ENCODE results near the gene EEF1A1.
"Not testable (repeated sequence)": the region's sequence is repeated elsewhere in the genome, so short reads cannot be mapped to it uniquely, and the experiment has no call there.

EEF1A1 gene

GRCh38 chr6:73520688-73521350, at the start of gene EEF1A1:
Gene EEF1A1, minus strand, starts transcription at chr6:73521032. Its CDS starts 1,006 bp downstream, at chr6:73520026.
- DNase-seq (ENCODE audit: low read depth in 2 of 2) = peak; percentile 100

GRCh38 chr6:73569121-73569520, 48.3 kb upstream of the EEF1A1 start:
- no peak for DNase-seq (ENCODE audit: low read depth in 2 of 2)

- no peak for DNase-seq (ENCODE audit: low read depth in 2 of 2)
Observed at GRCh38 chr6:73566954-73567591, 46.2 kb upstream of the EEF1A1 start.

- DNase-seq (ENCODE audit: low read depth in 2 of 2) = not testable (repeated sequence)
Observed at GRCh38 chr6:73566486-73566871, 45.6 kb upstream of the EEF1A1 start.

GRCh38 chr6:73565767-73566485, 45.1 kb upstream of the EEF1A1 start:
- DNase-seq (ENCODE audit: low read depth in 2 of 2) = peak in 1 of 2 experiments; percentile 31

- no peak for DNase-seq (ENCODE audit: low read depth in 2 of 2)
Observed at GRCh38 chr6:73564578-73565345, 43.9 kb upstream of the EEF1A1 start.

GRCh38 chr6:73562558-73562957, 41.7 kb upstream of the EEF1A1 start:
- DNase-seq (ENCODE audit: low read depth in 2 of 2) = no peak

- DNase-seq (ENCODE audit: low read depth in 2 of 2) = no peak
Observed at GRCh38 chr6:73560853-73561407, 40.1 kb upstream of the EEF1A1 start.

- no peak for DNase-seq (ENCODE audit: low read depth in 2 of 2)
Observed at GRCh38 chr6:73560182-73560732, 39.4 kb upstream of the EEF1A1 start.

- not testable (repeated sequence) for DNase-seq (ENCODE audit: low read depth in 2 of 2)
Observed at GRCh38 chr6:73559399-73559794, 38.6 kb upstream of the EEF1A1 start.

GRCh38 chr6:73558624-73559398, 38.0 kb upstream of the EEF1A1 start:
- no peak for DNase-seq (ENCODE audit: low read depth in 2 of 2)

- DNase-seq (ENCODE audit: low read depth in 2 of 2) = no peak
Observed at GRCh38 chr6:73556836-73557235, 36.0 kb upstream of the EEF1A1 start.

- not testable (repeated sequence) for DNase-seq (ENCODE audit: low read depth in 2 of 2)
Observed at GRCh38 chr6:73555380-73555949, 34.6 kb upstream of the EEF1A1 start.

GRCh38 chr6:73551115-73551514, 30.3 kb upstream of the EEF1A1 start:
- not testable (repeated sequence) for DNase-seq (ENCODE audit: low read depth in 2 of 2)

GRCh38 chr6:73548458-73549446, 27.9 kb upstream of the EEF1A1 start:
- no peak for DNase-seq (ENCODE audit: low read depth in 2 of 2)

- DNase-seq (ENCODE audit: low read depth in 2 of 2) = no peak
Observed at GRCh38 chr6:73547036-73547435, 26.2 kb upstream of the EEF1A1 start.

GRCh38 chr6:73542891-73543290, 22.1 kb upstream of the EEF1A1 start:
- DNase-seq (ENCODE audit: low read depth in 2 of 2) = no peak

GRCh38 chr6:73542481-73542880, 21.6 kb upstream of the EEF1A1 start:
- not testable (repeated sequence) for DNase-seq (ENCODE audit: low read depth in 2 of 2)
